HG02678 (cell line): Measurements from ENCODE around the gene CDC26.

Source experiments
- ATAC-seq: cut with Tn5 transposase; IDR thresholded peaks from one replicate; pipeline ENCODE4 v1.9.1; 2021; ENCODE audit warnings: mild to moderate bottlenecking, moderate library complexity; ENCODE audit not compliant: unreplicated experiment

CDC26 gene

DNA sequence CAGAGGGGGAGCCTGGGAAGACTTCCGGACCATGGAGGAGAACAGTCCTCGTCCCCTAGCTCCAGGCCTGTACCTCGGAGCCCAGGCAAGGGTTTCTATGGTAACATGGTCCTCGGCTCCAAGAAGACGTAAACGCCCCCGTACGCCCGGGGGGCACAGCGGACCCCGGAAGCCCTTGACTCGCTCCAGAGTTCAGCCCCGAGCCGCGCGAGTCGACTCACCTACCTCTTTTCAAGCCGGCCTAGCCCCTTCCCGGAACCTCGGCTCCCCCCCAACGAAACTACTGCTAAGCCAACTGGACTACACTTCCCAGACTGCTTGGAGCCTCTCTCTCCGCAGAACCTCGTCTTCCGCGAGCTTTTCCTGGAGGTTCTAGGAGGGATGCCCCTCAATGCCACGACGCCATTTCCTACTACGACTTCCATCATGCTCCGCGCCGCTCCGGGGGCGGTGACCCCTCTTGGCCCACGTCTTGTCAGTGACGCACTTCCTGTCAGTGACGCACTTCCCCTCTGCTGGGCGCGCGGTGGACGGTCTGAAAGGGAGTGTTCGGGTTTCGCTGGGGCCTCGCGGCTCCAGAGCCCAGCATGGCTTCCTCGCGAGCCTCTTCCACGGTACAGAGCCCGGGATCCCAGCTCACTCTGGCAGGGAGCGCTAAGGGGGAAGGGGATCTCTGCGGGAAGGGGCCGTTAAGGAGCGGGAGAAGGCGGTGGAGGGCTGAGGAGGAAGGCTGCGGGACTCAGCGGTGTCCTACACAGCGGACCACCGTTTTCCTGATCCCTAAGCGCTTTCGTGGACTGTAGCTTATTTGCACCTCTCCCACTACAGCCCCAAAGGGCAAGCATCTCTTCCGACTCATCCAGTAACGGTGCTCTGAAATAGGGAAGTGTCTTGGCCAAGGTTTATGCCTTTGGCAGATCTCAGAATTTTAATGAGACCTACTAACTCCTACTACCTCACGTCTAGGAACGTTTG, at the start of gene CDC26, which contains the start of gene PRPF4:
Gene CDC26, minus strand, starts transcription at position 416 of the 975 bp plus-strand sequence. CDS start 3,065 bp downstream, outside the sequence.
Gene PRPF4, plus strand, starts transcription at position 502 of the 975 bp plus-strand sequence. Its CDS starts 86 bp downstream, at position 588.
- ATAC-seq = peak; percentile 98

DNA sequence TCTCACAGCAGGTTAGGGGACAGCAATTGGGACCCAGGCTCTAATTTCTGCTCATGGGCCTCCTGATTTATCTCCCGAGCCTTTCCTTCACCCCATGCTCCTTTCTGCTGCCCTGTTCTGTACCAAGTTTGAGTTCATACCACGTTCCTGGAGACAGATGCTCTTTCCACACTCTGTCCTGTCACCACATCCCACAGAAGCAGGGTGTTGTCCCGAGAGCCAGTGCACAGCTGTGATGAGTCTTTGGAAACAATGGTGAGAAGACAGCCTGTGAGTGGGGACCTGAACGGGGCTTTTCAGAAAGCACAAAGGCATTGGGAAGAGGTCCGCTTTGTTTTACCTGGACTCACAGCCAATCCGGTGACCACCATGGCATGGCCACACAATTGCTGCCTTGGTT, 47.3 kb upstream of the CDC26 start:
- no peak for ATAC-seq

DNA sequence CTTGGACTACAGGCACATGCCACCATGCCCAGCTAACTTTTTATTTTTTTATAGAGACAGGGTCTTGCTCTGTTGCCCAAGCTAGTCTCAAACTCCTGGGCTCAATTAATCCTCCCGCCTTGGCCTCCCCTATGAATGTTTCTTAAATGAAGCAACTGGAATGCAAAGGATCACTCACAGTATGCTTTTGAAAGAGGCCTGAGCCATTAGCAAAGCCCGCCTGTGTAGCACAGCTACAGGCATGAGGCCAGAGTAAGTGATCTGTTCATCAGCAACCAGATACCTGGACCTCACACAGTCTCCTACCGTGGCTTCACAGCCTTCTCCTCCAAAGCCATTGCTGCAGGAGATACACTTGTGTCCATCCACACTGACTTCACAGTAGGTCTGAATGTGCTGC, 44.7 kb upstream of the CDC26 start:
- ATAC-seq = no peak

DNA sequence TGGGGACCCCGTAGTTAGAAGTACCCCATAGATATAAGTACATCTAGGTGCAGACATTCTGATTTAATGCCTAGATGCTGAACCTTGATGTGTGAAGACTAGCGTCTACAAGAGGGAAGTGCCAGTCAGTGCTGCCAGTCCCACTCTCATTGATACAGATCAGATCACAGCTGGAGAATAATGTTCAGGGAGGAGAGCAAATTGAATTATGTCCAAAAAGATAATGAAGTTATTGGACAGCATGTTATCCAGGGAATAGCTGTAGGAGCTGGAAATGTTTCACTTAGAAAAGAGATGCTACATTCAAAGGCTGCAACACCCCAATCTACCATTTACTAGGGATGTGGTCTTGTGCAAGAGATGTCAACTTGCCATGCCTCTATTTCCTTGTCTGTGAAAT, 43.7 kb upstream of the CDC26 start:
- no peak for ATAC-seq

DNA sequence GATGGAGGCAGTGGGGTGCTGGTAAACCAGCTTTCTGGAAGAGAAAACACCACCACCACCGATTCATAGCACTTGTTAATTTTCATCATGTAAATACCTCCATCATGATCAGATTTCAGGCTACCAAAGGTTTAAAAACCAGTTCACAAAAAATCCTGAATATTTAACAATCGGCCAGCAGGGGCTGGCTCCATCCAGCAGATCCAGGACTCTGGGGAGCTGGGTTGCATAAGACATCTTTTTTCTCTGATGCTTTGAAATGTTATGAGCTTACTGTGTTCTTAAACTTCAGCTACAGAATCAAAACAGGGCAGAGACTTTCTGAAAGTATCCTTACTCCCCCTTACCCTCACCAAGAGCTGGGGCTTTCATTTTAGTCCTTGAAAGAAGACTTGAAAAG, 42.4 kb upstream of the CDC26 start:
- ATAC-seq = no peak

DNA sequence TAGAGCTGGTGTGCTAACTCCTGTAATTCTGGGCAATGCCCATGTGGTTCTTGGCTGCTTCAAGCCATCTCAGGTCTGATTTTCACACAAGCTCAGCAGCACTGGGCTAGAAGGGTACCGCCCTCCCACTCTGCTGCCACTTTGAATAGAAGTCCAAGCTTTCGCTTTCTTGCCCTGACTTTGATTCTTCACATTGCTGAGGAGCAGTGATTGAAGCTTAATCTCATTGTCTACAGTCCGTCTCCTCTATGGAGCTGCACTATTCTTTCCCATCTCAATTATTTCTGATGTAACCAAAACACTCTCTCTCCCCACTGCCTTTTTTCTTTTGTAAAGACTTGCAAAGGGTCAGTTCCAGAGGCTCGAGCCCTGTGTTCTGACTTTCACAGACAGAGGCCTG, 40.7 kb upstream of the CDC26 start:
- no peak for ATAC-seq

DNA sequence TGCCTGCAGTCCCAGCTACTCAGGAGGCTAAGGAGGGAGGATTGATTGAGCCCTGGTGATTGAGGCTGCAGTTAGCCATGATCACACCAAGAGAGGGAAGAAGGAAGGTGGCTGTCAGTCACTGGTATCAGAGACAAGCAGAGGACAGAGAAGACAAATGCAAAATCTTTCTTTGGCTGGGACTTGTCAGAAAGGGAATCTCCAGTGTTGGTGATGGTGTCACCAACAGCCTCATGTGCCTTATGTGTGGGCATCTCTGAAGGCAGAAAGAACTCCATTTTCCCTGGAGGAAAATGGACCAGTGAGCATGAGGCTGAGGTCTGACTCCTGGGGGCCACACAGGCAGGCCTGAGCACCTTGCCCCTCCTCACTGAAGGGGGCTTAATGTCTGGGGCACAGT, 39.9 kb upstream of the CDC26 start:
- ATAC-seq = no peak

DNA sequence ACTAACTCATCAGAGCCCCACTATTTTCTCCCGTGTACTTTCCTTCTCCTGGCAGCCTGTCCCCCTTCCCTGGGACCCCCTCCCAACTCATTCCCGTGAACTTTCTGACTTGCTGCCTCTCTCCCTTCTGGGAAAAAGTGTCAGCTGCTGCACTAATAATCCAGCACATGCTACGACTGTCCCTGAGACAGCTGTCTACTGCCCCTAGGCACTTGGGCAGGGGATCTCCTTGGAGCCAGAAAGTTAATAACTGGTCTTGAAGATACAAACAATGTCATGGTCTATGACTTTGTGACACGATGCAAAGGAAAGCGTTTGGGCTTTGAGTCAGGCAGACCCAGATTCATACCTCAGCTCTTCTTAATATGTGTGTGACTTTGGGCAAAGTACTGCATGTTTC, 37.9 kb upstream of the CDC26 start:
- ATAC-seq = no peak

DNA sequence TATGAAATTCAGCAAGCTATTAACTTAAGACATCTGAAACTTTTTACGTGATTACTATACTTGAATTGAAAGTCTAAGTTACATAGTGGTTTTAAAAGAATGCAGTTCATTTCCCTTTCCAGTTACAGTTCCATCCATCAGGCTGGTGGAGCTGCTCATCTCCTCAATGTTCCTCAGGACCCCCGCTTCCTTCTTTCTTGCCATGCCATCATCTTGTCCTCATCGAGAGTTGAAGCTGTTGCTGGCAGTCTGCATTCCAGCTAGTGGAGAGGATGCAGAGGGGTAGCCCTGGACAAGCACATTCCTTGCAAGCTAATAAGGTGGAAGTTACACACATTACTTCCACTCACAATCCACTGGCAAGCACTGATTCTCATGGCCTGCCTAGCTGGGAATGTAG, 36.6 kb upstream of the CDC26 start:
- no peak for ATAC-seq

DNA sequence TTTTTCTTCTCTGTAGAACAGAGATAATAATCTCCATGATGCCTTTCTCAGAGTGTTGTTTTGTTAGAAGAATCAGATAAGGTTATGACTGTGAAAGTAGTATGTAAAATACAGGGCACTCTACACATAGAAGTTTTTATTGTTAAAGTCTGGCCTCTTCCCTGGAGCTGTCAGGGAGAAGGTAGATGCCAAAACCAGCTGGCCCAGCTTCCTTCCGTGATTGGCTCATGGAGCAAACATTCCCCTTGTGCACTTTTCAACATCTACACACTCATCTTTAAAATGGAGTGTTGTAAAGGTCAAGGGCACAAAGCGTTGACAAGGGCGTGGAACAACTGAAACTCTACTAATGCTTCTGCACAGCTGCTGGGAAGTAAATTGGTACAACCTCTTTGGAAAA, 35.2 kb upstream of the CDC26 start:
- no peak for ATAC-seq

DNA sequence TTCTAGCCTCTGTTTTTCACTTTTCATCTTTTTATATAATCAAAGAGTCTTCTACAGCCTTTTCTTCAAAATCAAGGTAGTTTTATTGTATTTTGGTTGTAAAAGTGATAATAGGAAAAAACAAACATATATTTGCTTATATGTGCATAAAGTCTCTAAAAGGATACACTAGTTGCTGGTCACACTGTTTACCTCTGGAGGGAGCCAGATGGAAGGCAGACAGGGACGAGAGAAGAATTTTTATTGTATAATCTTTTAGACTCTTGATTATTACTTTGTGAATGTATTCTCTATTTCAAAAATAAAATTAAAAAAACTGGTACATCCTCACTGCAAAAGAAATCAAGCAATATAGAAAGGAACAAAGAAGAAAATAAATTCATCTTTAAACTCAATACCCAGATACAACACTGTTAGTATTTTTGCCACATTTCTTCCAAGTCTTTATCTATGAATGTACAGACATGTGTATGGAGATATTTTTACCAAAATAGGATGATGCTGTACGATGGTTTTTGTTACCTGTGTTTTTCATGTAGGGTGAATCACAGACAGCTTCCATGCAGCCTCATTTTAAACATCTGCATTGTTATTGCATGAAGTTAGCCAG, 33.9 kb upstream of the CDC26 start:
- no peak for ATAC-seq

DNA sequence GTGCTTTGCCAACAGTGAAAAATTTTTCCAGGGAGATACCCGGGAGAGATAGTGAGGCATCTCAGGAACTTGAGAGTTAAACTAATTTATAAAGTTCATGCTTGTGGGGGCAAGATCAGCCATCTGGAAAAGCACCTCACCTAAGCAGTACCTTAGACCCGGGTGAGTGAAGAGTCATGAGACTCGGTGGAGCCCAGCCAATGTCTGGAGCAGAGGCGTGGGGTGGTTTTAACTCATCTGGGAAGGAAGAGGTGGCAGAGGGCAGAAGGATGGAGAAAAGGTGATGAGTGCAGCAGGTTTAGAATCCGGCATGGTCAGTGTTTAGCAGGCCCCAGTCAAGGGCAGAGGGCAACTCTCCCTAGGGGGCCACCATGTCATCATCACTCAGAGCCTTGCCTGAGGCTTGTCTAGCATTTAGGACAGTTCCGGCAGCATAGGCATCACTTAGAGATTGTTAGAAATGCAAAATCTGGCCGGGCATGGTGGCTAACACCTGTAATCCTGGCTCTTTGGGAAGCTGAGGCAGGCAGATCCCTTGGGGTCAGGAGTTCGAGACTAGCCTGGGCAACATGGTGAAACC, 32.1 kb upstream of the CDC26 start:
- no peak for ATAC-seq

DNA sequence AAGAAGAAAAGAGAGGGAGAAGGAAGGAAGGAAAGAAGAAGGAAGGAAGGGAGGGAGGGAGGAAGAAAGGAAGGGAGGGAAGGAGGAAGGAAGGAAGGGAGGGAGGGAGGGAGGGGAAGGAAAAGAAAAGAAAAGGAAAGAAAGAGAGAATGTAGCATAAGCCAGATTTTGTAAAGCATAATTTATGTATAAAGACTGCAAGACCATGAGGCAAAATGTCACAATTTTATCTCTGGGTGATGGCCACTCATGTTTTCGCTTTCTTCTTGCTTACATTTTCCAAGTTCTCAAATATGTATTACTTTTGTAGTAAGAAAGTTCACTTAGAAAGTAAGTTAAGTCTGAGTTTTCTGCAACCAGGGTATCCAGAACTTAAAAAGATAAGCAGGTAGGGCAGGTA, 31.2 kb upstream of the CDC26 start:
- ATAC-seq = no peak

DNA sequence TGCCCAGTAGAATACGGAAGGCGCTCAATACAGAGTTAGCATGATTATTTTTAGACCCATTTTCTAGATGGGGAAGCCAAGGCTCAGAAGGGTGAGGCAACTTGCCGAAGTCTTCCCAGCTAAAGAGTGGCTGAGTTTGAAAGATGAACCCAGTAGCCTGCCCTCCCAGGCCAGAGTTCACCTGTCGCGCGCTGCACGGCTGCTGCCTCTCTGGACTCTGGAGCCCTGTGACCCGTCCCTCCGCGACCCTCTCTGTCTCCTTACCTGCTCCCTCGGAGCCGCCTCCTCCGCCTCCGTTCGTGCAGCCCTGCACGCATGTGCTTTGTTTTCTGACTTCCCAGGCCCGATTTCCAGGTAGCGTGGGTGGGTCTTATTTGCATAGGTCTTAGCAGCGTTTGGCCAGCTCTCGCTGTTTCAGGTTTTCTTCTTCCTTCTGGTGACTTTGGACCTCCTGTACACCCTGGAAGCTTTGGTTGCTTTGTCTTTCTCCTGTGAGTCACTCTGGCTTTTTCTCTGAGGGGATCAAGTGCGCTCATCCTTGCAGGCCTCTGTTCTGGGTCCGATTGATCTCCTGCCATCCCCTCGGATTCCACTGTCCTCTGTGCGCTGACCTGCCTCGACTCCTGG, 27.5 kb upstream of the CDC26 start, which contains the start of gene RNF183:
Gene RNF183, minus strand, starts transcription at position 585 of the 627 bp plus-strand sequence. CDS start 5,192 bp downstream, outside the sequence.
- ATAC-seq = no peak

DNA sequence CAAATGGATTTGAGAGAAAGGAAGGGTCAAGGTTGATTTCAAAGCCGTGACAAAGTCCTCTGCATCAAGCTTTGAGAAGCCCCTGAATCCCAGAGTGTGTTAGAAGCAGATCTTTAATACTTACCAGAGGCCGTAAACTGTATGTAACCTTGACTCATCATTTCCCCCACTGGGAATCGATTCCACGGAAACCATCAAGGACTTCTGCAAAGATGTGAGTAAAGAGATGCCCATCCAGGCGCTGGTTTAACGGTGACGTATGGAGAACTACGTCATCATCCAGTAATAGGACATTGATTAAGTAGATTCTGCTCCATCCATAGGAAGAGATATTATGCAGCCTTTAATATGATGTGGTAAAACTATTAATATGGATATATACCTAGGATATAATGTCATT, 26.2 kb upstream of the CDC26 start:
- ATAC-seq = no peak

DNA sequence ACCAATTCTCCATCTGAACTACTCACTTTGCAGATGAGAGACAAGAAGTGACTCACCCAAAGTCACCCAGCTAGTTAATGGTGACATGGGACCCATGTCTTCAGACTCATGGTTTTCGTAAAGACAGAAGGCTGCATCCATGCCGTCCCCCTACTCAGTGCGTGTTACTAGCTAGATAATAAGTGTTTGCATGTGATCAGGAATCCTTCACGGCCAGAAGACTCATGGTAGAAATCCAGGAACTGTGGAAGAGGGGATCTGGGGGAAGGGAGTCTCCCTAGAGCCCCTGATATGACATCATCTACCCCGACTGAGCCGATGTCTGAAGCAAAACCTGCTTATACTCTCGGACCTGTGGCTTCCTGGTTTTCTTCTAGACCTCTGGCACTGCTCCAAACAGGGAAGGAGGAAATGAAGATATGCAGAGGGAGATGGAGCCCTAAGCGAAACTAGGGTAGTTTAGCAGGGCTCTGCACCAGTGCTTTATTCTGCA, 24.5 kb upstream of the CDC26 start:
- no peak for ATAC-seq

DNA sequence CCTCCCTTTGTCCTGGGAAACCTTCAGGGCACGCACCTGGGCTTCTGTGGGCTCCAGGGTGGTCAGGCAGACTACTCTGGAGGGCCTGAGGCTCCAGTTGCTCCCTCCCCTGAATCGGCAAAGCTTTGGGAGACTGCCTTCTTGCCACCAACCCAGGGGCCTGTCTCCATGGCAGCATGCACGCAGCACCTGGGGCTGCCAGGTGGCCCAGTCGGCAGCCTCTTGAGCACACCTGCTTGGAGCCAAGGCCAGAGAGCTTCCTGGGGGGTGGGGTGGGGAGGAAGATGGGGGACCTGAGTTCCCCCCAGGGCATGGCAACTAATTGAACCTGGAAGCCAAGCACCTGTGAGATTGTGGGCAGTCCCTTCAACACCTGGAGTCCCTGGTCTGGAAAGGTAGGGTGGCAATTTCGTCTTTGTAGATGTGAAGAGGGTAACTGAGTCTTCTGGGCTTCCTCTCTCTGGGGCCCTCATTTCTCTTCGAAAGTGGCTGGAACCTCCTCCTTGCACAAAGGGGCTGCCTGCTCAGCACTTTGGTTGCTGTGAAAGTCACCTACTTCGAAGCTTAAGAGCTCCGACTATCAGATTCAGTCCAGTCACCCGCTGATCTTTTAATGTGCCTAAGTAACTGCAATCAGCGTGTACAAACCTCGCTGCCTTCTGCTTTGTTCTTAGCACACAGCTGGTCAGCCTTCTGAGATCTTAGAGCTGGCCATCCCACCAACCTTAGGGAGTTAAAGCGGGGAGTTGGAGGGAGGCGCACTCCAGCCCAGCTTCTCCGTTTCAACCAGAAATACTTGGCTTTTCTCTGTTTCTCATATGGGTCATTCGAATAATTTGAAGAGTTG, 23.8 kb upstream of the CDC26 start:
- no peak for ATAC-seq

DNA sequence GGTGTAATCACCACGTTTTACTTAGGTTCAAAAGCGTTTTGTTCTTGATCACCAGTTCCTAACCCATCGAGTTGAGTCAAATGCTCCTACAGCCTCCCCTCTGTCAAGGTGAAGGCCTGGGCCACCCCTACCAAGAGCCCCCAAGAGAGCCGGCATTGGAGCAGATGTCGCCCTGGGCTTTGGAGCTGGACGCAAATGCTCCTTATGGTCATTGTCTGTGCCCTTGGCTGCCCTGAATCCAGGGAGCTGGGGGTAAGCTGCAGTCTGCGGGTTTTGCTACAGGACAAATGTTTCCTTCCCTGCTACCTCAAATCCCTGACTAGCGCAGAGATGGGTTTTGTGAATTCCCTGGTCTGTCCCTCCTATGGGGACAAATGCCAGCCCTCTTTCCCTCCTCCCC, 22.9 kb upstream of the CDC26 start:
- no peak for ATAC-seq

DNA sequence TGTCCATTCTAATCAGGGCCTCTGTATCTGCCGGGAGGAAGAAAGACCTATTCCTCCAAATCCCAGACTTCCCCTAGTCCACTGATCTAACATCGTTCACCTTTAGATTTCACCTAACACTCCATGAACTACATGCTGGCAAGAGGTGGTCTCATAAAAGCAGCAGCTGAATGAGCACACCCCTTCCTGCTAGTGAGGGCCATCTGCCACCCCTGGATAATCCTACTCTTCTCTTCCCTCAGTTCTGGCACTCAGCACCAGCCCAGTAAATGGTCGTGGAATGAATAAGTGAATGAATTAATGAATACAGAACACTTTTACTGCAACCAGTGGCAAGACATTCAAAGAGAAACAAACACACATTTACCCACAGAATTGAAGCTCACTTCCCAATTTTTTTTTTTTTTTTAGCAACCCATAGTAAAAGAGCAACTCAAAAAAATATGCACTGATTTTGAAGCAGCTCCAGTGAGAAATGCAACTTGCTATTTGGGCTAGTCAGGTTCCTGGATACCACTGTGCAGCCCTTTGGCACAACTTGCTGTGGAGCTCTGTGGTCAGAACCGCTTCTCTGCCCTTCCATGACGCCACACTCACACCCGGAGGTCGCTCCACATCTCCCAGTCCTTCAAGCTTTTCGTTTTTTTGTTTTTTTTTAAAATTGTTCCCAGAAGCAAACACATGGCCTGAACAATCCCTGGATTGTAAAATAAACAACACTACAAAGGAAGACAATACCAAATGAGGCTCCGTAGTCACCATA, 21.6 kb upstream of the CDC26 start:
- ATAC-seq = no peak
